Measurements from ENCODE around the gene EXOG. TPM values are rescaled to one million over a fixed set of nuclear protein-coding genes. Genes with fewer than 3 reads are reported as not detected.

Gene EXOG
- total RNA-seq, 1 experiment from 2014 or later, result 8.3 TPM

GRCh38 chr3:38558864-38559263, 62.7 kb downstream of the EXOG start:
- intact Hi-C loops (cut with micrococcal nuclease), result no loop called here
- Histone ChIP-seq H3K27ac (ENCODE audit: low read depth, low read length) (no peak overlapping the region), H3K27me3 (ENCODE audit: insufficient read depth, low read length) (no peaks in the 10 kb centered on the region), H3K4me2 (ENCODE audit: low read length) (no peak overlapping the region), H3K9me2 (ENCODE audit: insufficient read depth) (no peaks in the 10 kb centered on the region), H4K20me1 (ENCODE audit: insufficient read depth) (no peaks in the 10 kb centered on the region), H3K9me3 (ENCODE audit: control insufficient read depth in 1 of 2, insufficient read depth in 1 of 2, low read depth in 1 of 2, low read length in 2 of 2) (no peaks in the 10 kb centered on the region), H3K79me2 (ENCODE audit: insufficient read depth, low read length) (no peaks in the 10 kb centered on the region), H3K4me1 (ENCODE audit: control insufficient read depth in 1 of 2, insufficient read depth in 2 of 2, low read length in 2 of 2) (no peaks in the 10 kb centered on the region), H2AFZ (ENCODE audit: low read depth, low read length, poor library complexity, severe bottlenecking) (no peak overlapping the region), H3K9ac (ENCODE audit: low read length) (no peak overlapping the region), H3K4me3 (replicated peaks in 1 of 2; ENCODE audit: low read depth in 1 of 2, low read length in 2 of 2) (no peak overlapping the region), H3K36me3 (ENCODE audit: control insufficient read depth in 1 of 2, insufficient read depth in 2 of 2, low read length in 2 of 2) (no peaks in the 10 kb centered on the region; a peak in 1 of 4 replicates)
- DNase-seq (ENCODE audit: low read depth, low spot score) (no peak), ATAC-seq (peak; percentile 50)
- CTCF ChIA-PET, result no interaction called here
- TF ChIP-seq CTCF (IDR thresholded peaks at IDR 0.05 in 2 of 3, conservative IDR thresholded peaks at IDR 0.05 in 1 of 3; ENCODE audit: borderline replicate concordance in 1 of 3, insufficient read depth in 1 of 3, low read depth in 2 of 3, low read length in 2 of 3) (0 out of 6 replicates have a peak, but pooled peaks of 1 of the 3 experiments have one; percentile 6), EZH2 (IDR thresholded peaks at IDR 0.05) (no peak), FOSL1 (IDR thresholded peaks at IDR 0.05; ENCODE audit: low read depth) (no peak)
- POLR2A ChIA-PET, result no interaction called here
- RAD21 ChIA-PET (ENCODE audit: low non-redundant PET in 1 of 2, low total read pairs in 2 of 2, uncharacterized antibody in 2 of 2, unreplicated experiment in 2 of 2), result no interaction called here
- no TSS peak for BruUV-seq (replicated peaks)

- Histone ChIP-seq H3K27ac (ENCODE audit: low read depth, low read length) (no peak overlapping the region), H3K79me2 (ENCODE audit: insufficient read depth, low read length) (no peaks in the 10 kb centered on the region), H3K9me3 (ENCODE audit: control insufficient read depth in 1 of 2, insufficient read depth in 1 of 2, low read depth in 1 of 2, low read length in 2 of 2) (no peaks in the 10 kb centered on the region), H3K9me2 (ENCODE audit: insufficient read depth) (no peaks in the 10 kb centered on the region), H3K4me3 (replicated peaks in 1 of 2; ENCODE audit: low read depth in 1 of 2, low read length in 2 of 2) (no peak overlapping the region), H3K9ac (ENCODE audit: low read length) (no peak overlapping the region), H3K4me1 (ENCODE audit: control insufficient read depth in 1 of 2, insufficient read depth in 2 of 2, low read length in 2 of 2) (no peaks in the 10 kb centered on the region), H3K27me3 (ENCODE audit: insufficient read depth, low read length) (no peaks in the 10 kb centered on the region), H3K36me3 (ENCODE audit: control insufficient read depth in 1 of 2, insufficient read depth in 2 of 2, low read length in 2 of 2) (no peaks in the 10 kb centered on the region; a peak in 1 of 4 replicates), H4K20me1 (ENCODE audit: insufficient read depth) (no peaks in the 10 kb centered on the region), H2AFZ (ENCODE audit: low read depth, low read length, poor library complexity, severe bottlenecking) (no peak overlapping the region), H3K4me2 (ENCODE audit: low read length) (no peak overlapping the region)
- DNase-seq (ENCODE audit: low read depth, low spot score), result no peak
- intact Hi-C loops (cut with micrococcal nuclease), result no loop called here
- CTCF ChIA-PET, result no interaction called here
- POLR2A ChIA-PET, result no interaction called here
- TF ChIP-seq SIN3A (IDR thresholded peaks at IDR 0.05; ENCODE audit: low read depth) (no peak), CTCF (IDR thresholded peaks at IDR 0.05 in 2 of 3, conservative IDR thresholded peaks at IDR 0.05 in 1 of 3; ENCODE audit: borderline replicate concordance in 1 of 3, insufficient read depth in 1 of 3, low read depth in 2 of 3, low read length in 2 of 3) (peak in 2 of 3 experiments; percentile 35 to 38; a peak in 4 of 6 replicates)
- RAD21 ChIA-PET (ENCODE audit: low non-redundant PET in 1 of 2, low total read pairs in 2 of 2, uncharacterized antibody in 2 of 2, unreplicated experiment in 2 of 2), result no interaction called here
- no TSS peak for BruUV-seq (replicated peaks)
- peak; percentile 63 for ATAC-seq
Observed at GRCh38 chr3:38560284-38560683, 64.1 kb downstream of the EXOG start.
